GM18498 (cell line): ENCODE results near the gene KCNK13.
"Not testable (repeated sequence)": the region's sequence is repeated elsewhere in the genome, so short reads cannot be mapped to it uniquely, and the experiment has no call there.

Experiments
- ATAC-seq: cut with Tn5 transposase; IDR thresholded peaks from one replicate; pipeline ENCODE4 v1.9.1; 2021; ENCODE audit warnings: mild to moderate bottlenecking, moderate library complexity; ENCODE audit not compliant: unreplicated experiment

KCNK13 gene

DNA sequence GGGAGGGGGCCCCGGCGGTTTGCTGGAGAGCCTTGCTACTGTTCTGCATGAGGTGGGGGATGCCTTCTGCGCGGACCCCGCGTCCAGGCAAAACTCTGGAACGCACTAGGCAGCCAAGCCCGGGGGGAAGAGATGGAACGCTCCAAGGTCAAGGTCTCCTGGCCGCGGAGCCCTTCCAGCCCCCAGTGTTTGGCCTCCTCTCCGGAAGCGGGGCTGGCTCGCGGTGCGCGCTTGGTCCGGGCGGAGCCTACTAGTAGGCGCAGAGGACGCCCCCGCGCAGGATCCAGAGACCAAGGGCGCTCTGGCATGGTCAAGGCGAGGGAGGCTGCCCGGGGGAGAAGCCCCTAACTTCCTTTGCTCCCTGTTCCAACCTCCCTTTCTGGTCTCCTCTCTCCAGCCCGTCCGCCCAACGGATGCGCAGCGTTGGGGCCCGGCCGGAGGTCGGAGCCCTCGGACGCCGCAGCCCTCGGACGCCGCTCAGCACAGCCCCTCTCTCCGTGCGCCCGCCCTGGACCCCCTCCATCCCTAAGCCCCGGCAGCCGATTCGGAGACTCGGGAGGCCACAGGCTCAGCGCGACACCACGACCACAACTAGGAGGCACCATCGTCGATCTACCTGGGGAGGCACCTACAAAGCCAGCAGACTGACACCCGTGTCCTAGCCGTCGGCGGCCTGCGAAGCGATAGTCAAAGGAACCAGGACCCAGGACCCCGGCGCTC, 669 bp upstream of the KCNK13 start:
- peak; percentile 25 for ATAC-seq

- no peak for ATAC-seq
Observed at GRCh38 chr14:90062127-90062794, 467 bp downstream of the KCNK13 start.

DNA sequence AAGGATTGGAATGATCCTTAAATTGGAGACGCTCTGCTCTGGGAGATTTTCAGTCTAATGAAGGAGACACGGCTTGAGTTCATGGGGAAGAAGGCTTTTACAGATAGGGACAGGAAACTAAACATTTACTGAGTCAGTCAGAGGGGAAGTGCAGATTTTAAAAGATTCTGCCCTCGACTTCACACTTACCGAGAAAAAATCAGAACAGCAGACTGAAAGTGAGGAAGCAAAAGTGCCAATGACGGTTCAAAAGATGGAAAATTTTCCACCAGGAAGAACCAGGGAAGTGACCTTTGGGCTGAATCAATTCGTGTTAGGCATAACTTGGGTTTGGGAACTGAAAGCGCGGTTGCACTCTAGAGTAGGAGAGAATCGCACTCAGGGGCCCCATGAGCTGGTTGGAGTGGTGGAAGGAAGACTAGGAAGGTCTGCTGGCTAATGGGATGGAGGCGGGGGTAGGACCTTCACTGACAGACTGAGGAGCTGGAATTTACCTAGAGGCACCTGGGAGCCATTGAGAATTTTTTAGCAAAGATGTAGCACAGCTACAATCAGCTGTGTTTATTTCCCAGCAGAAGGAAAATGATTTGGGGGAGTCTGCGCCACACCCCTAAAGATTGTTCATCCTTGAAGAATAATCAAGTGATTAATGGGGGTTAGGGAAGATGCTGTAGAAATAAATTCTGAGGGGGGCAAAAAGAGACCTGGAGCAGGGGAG, 1.2 kb downstream of the KCNK13 start:
- ATAC-seq: no peak

DNA sequence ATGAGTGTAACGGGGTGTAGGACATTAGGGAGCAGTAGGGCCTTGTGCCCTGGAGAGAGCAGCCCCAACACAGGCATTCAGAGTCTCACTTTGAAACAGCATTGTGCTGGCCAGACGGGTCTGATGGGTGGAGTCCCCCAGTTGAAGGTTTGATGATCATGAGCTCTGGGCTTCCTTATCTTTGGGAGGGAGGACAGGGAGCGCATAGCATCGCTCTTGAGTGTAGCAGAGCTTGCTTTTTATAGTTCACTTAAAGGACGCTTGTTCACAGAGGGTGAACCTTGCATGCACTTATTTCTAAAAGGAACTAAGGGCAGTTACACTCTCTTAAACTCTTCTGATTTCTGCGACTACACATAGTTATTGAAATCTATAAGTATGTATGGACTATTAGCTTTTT, 10.6 kb downstream of the KCNK13 start:
- no peak for ATAC-seq

- ATAC-seq: no peak
Observed at GRCh38 chr14:90079576-90079975, 17.8 kb downstream of the KCNK13 start.

- no peak for ATAC-seq
Observed at GRCh38 chr14:90087433-90087832, 25.6 kb downstream of the KCNK13 start.

GRCh38 chr14:90088176-90088575, 26.4 kb downstream of the KCNK13 start:
- no peak for ATAC-seq

GRCh38 chr14:90089486-90089885, 27.7 kb downstream of the KCNK13 start:
- ATAC-seq: not testable (repeated sequence)

DNA sequence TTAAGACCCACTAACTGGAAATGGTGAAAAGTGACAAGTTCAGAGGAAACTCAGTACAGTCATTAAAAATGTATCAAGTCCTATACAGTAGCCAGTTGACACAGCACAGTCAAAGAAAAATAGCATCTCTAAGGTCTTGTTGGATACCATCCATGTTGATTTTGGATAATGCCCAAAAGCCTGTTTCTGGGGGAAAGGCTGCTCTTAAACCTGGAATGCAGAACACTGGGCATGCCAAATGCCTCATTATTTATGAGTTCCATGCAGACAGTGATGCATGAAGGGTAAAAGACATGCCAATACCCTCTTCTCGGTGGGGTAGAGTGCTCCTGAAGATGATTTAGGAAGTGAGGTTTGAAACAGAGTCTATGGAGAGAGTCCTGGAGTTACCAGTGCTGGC, 29.6 kb downstream of the KCNK13 start:
- ATAC-seq: no peak

GRCh38 chr14:90093942-90094595, 32.3 kb downstream of the KCNK13 start:
- no peak for ATAC-seq

- ATAC-seq: no peak
Observed at GRCh38 chr14:90095096-90095495, 33.3 kb downstream of the KCNK13 start.

GRCh38 chr14:90096566-90096965, 34.8 kb downstream of the KCNK13 start:
- ATAC-seq: no peak

- no peak for ATAC-seq
Observed at GRCh38 chr14:90103808-90104207, 42.0 kb downstream of the KCNK13 start.

DNA sequence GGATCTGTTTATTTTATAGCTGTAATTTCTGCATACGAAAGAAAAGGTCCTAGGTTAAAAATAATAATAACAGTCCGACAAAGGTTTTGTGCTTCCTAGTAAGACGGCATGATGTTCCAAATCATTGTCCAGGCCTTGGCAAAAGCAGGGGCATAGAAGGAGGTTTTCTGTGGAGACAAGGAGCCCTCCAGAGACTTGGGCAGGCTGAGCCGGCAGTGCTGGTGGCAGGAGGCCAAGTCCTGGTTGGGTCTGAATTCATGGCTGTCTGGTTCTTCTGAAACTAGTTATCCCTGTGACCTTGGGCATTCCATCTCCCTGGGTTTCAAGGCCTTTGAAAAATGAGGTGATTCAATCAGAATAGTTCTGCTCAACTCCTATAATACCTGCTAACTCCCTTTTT, 44.0 kb downstream of the KCNK13 start:
- no peak for ATAC-seq

DNA sequence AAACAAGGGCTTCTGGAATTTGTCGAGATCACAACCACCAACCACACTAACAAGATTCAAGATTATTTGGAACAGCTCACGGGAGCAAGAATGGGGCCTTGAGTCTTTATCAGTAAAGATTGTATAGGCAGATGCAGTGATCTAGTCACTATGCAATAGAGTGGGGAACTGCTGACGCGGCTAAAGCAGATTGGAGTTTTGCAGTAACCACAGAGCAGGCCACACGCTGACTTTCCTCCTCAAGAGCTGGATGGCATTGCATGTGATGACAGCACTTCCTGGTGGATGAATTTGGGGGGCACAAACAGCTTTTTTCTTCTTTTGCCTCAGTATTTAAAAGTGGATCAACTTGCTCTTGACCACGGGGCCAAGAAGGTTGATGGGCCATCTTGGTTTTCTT, 46.0 kb downstream of the KCNK13 start:
- ATAC-seq: no peak

DNA sequence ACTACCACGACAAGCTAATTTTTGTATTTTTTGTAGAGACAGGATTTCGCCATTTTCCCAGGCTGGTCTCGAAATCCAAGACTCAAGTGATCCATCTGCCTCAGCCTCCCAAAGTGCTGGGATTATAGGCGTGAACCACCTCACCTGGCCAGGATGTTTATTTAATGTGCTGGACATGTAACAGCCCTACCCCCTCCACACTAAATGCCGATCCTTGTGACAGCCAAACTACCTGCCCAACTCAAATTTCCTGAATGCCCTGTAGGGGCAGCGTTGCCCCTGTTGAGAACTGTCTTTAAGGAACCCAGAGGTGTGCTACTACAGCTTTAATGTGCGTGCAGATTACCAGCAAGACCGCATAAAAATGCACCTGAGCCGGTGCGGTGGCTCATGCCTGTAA, 48.1 kb downstream of the KCNK13 start:
- ATAC-seq: no peak

- ATAC-seq: no peak
Observed at GRCh38 chr14:90111895-90112534, 50.2 kb downstream of the KCNK13 start.

DNA sequence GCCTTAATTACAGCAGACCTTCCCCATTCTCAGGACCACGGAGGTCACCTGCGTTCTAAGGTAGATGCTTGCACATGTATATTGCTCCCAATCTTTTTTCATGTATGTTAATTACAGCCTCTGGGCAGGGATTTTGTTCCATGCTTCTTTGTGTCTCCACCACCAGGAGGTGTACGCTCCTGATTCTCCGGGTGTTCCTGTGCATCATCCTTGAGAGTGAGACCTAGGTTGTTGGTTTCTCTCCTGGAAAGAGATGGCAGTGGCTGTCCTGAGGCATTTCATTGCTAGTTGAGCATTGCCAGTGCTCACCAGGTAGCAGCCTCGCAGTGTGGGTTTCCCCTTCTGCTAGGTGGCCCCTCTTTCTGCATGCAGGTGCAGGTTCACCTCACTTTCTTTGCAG, 52.8 kb downstream of the KCNK13 start:
- ATAC-seq: no peak

DNA sequence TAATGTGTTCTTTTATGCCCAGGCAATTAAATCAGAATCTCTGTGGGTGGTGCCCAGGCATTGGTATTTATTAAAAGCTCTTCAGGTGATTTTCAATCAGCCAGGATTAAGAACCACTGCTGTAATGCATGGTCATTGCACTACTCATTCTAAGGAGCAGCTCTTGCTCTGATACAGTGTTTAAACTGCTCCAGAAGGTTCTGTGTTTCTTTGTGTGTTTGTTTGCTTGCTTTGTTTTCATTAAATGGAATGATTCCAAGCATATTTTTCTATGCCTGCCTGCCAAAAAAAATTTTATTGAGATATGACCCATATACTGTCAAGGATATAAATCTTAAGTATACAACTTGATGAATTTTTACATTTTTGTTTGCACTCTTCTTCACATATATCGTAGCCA, 54.0 kb downstream of the KCNK13 start:
- no peak for ATAC-seq

DNA sequence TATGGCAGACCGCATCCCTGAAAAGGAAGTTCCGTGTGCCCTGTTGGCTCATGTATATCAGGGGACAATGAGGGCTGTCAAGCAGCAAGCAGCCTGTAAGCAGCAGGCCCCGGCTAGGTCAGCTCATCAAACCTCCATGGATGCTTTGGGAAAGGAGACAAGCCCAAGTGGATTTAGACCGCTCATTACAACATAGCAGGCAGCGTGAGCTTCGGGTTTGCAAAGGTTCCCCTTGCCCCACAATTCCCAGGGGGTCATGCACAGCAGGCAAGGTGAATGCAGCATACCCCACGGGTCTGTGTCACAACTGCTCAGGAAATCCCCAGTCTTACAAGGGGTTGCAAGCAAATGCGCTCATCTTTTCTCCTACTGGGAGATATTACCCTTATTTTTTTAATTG, 54.6 kb downstream of the KCNK13 start:
- no peak for ATAC-seq

- ATAC-seq: no peak
Observed at GRCh38 chr14:90118027-90118426, 56.2 kb downstream of the KCNK13 start.
